A549 (cell line): ENCODE results near the gene GPR25. TPM values are rescaled to one million over a fixed set of nuclear protein-coding genes. Genes with fewer than 3 reads are reported as not detected.
A peak's percentile ranks its signal among the peaks of the same experiment; 100 is the strongest.

Source experiments
- ATAC-seq, 2 experiments: fragments of 200-7000 bp in 1 of 2; fragments of >200 bp in 1 of 2; cut with Nextera tagmentation in 1 of 2; cut with Tn5 transposase in 1 of 2; 3 replicates each; pipeline versions ENCODE4 v1.8.0 to v1.9.1; 2018 to 2020; ENCODE audit warnings: mild to moderate bottlenecking in 1 of 2, moderate library complexity in 1 of 2
- CTCF ChIA-PET: fragments of 300-600 bp; sonication (Branson Sonifier 250); formaldehyde crosslinking; extraction: SDS; loops from one replicate; lab custom pipeline; 2021; ENCODE audit warnings: antibody characterized with exemption, inconsistent platforms; lab: Yijun Ruan, JAX
- POLR2A ChIA-PET: fragments of 350-600 bp; formaldehyde crosslinking; extraction: SDS; loops from one replicate; lab custom pipeline; 2021; ENCODE audit warnings: antibody characterized with exemption, inconsistent platforms; lab: Yijun Ruan, JAX
- DNase-seq, 2 experiments: peaks; one replicate each; pipeline versions ENCODE4 v3.0.0 to v3.0.0-alpha.2; 2011 to 2016; ENCODE audit warnings: low read depth in 1 of 2, low spot score in 1 of 2
- FAIRE-seq: peaks from 2 replicates; lab custom pipeline; 2011; peaks lifted over from hg19 to GRCh38; lab: Jason Lieb, UNC
- H3K27ac ChIP-seq, 2 experiments: fragments of >200 bp; sonication (Bioruptor Twin); formaldehyde crosslinking; 3 replicates each; pipeline ENCODE4 v1.5.1; 2016 to 2017
- H3K4me1 ChIP-seq: fragments of >200 bp; sonication (Bioruptor Twin); formaldehyde crosslinking; 3 replicates; pipeline ENCODE4 v1.6.1; 2016
- H3K4me2 ChIP-seq: fragments of >200 bp; sonication (Bioruptor Twin); formaldehyde crosslinking; 3 replicates; pipeline ENCODE4 v1.6.1; 2016
- H3K4me3 ChIP-seq: fragments of >200 bp; sonication (Bioruptor Twin); formaldehyde crosslinking; 3 replicates; pipeline ENCODE4 v1.5.1; 2016
- H3K9me3 ChIP-seq: fragments of >200 bp; sonication (Bioruptor Twin); formaldehyde crosslinking; 3 replicates; pipeline ENCODE4 v1.6.1; 2016
- ATOH8 ChIP-seq: fragments of 250-450 bp; sonication (Bioruptor Pico); IDR thresholded peaks from 2 replicates; pipeline ENCODE4 v1.5.0; 2020; ENCODE audit warnings: low read depth, mild to moderate bottlenecking, moderate library complexity
- BCL3 ChIP-seq: fragments of >200 bp; sonication (Bioruptor Twin); formaldehyde crosslinking; IDR thresholded peaks from 3 replicates; pipeline ENCODE4 v1.6.1; 2016
- CBX8 ChIP-seq: fragments of 200-600 bp; sonication (generic); IDR thresholded peaks from 2 replicates; pipeline ENCODE4 v1.6.1; 2016
- CEBPB ChIP-seq, 2 experiments: fragments of >200 bp in 1 of 2; sonication (Bioruptor Twin) in 1 of 2; formaldehyde crosslinking in 1 of 2; IDR thresholded peaks; 2 replicates each; pipeline ENCODE4 v1.6.1; 2012 to 2016
- EHMT2 ChIP-seq: fragments of 200-600 bp; sonication (generic); IDR thresholded peaks from 2 replicates; pipeline ENCODE4 v1.6.1; 2016; ENCODE audit warnings: antibody characterized with exemption, low read depth, mild to moderate bottlenecking, moderate library complexity
- ESRRA ChIP-seq: fragments of 150-350 bp; IDR thresholded peaks from 2 replicates; pipeline ENCODE4 v1.6.1; 2014; ENCODE audit warnings: mild to moderate bottlenecking, low read length, borderline replicate concordance
- FOSB ChIP-seq: fragments of 250-450 bp; sonication (Bioruptor Pico); IDR thresholded peaks from 2 replicates; pipeline ENCODE4 v1.5.0; 2020; ENCODE audit warnings: mild to moderate bottlenecking, moderate library complexity
- FOSL2 ChIP-seq, 2 experiments: fragments of 450-650 bp in 1 of 2; fragments of >200 bp in 1 of 2; sonication (Bioruptor Twin) in 1 of 2; formaldehyde crosslinking; IDR thresholded peaks; 2 replicates each; pipeline versions ENCODE4 v1.5.0 to v1.6.1; 2016 to 2020; ENCODE audit warnings: mild to moderate bottlenecking in 1 of 2, moderate library complexity in 1 of 2
- FOXS1 ChIP-seq: fragments of 250-450 bp; sonication (Bioruptor Pico); IDR thresholded peaks from 2 replicates; pipeline ENCODE4 v1.5.0; 2020; ENCODE audit warnings: mild to moderate bottlenecking, moderate library complexity
- JUNB ChIP-seq: fragments of >200 bp; sonication (Bioruptor Twin); formaldehyde crosslinking; IDR thresholded peaks from 2 replicates; pipeline ENCODE4 v1.6.1; 2016
- MAX ChIP-seq: IDR thresholded peaks from 2 replicates; pipeline ENCODE4 v1.6.1; 2012
- MAZ ChIP-seq: fragments of 150-350 bp; IDR thresholded peaks from 2 replicates; pipeline ENCODE4 v1.6.1; 2014; ENCODE audit warnings: antibody characterized with exemption, low read depth, low read length, borderline replicate concordance
- NFE2L2 ChIP-seq: fragments of 150-350 bp; conservative IDR thresholded peaks from 2 replicates; pipeline ENCODE4 v1.6.1; 2014; ENCODE audit warnings: low read length
- PHF8 ChIP-seq: fragments of 200-600 bp; sonication (generic); IDR thresholded peaks from 2 replicates; pipeline ENCODE4 v1.6.1; 2016; ENCODE audit warnings: low read depth, mild to moderate bottlenecking, antibody characterized with exemption, moderate library complexity, borderline replicate concordance
- SREBF2 ChIP-seq: fragments of 450-650 bp; IDR thresholded peaks from 2 replicates; pipeline ENCODE4 v1.6.1; 2014; ENCODE audit warnings: mild to moderate bottlenecking, moderate library complexity
- ZFP36 ChIP-seq: fragments of 450-650 bp; IDR thresholded peaks from 2 replicates; pipeline ENCODE4 v1.6.1; 2014; ENCODE audit warnings: borderline replicate concordance; ENCODE audit not compliant: partially characterized antibody
- WGBS: methylation state at CpG from one replicate; pipeline ENCODE4 v1.1.6; 2017; ENCODE audit errors: missing lambda C conversion rate; 5-methylcytosine and 5-hydroxymethylcytosine counted together
- polyA plus RNA-seq, 4 experiments: library from polyadenylated mRNA; depleted of rRNA in 3 of 4; stranded (reverse); fragments of >200 nt; fragmentation: RNase III in 1 of 4; extraction: RNeasy Plus Mini Kit Qiagen cat#74134 plus additional on column Dnase treatment in 1 of 4; gene quantifications; 2 replicates in 3 of 4; 3 replicates in 1 of 4; pipeline ENCODE4 v1.2.3, GENCODE V29; 2011 to 2017

GPR25 gene
- polyA plus RNA-seq, 2 of the 4 experiments (the other 2 are of a cell fraction), result not detected

GRCh38 chr1:200866521-200866920 is 6.3 kb upstream of the GPR25 start (continued):
- TF ChIP-seq ATOH8 (CRISPR knock-in tag) (no peak), CEBPB (IDR thresholded peaks at IDR 0.05) (no peak), ESRRA (no peak), FOSB (CRISPR knock-in tag) (no peak)

- FAIRE-seq (no peak), ATAC-seq (peak in 1 of 2 experiments; percentile 7; a peak in 1 of 6 replicates), DNase-seq (no peak)
- WGBS, result 93% methylated on average over 10 of the region's 11 CpGs
- Histone ChIP-seq H3K4me1 (peaks cover 6% of the 10 kb centered on the region; the same call in 1 of the 3 replicates), H3K9me3 (no peaks in the 10 kb centered on the region), H3K27ac (0 out of 6 replicates have a peak overlapping the region, but pooled peaks of 1 of the 2 experiments have one; percentile 25), H3K4me3 (no peak overlapping the region), H3K4me2 (no peak overlapping the region)
- ChIA-PET CTCF (interaction anchor here (0.6 to 2.0 kb wide), 4 partner anchors 20 to 203 kb away, joined by 3 to 12 read pairs (median 4); no protein-coding TSS in a partner anchor), POLR2A (interaction anchor here (0.6 kb wide), 1 partner anchor 180 kb away, joined by 3 read pairs; no protein-coding TSS in a partner anchor)
- no peak for TF ChIP-seq ATOH8 (CRISPR knock-in tag)
These were observed 5.6 kb upstream of the GPR25 start for GRCh38 chr1:200867018-200867811.

GRCh38 chr1:200869376-200869752 is 3.4 kb upstream of the GPR25 start:
- peak in 1 of 2 experiments; percentile 25; a peak in 3 of 6 replicates for ATAC-seq
- Histone ChIP-seq H3K27ac (no peak overlapping the region), H3K4me2 (no peak overlapping the region), H3K9me3 (no peaks in the 10 kb centered on the region), H3K4me1 (peaks cover 6% of the 10 kb centered on the region; the same call in 1 of the 3 replicates), H3K4me3 (no peak overlapping the region)
- no peak for DNase-seq
- ChIA-PET CTCF (no interaction called here), POLR2A (no interaction called here)
- TF ChIP-seq EHMT2 (no peak), FOSL2 (IDR thresholded peaks at IDR 0.05) (no peak), FOSL2 (CRISPR knock-in tag; IDR thresholded peaks at IDR 0.05) (no peak), MAZ (no peak), FOSB (CRISPR knock-in tag) (no peak), ZFP36 (no peak), MAX (no peak), SREBF2 (no peak), FOXS1 (CRISPR knock-in tag) (no peak), BCL3 (no peak), ATOH8 (CRISPR knock-in tag) (no peak), PHF8 (no peak), NFE2L2 (no peak), JUNB (no peak), CBX8 (no peak)
- no peak for FAIRE-seq
- 88% methylated on average over 5 of the region's 5 CpGs for WGBS
